Right lobe of liver (tissue), 6 donors: ENCODE data around the gene STK32A. TPM values are rescaled to one million over a fixed set of nuclear protein-coding genes. Genes with fewer than 3 reads are reported as not detected.

Source experiments
- ATAC-seq, 4 donors: fragments of 200-7000 bp; cut with Tn5 transposase; one replicate each; pipeline ENCODE4 v1.9.1; 2020; ENCODE audit warnings: mild to moderate bottlenecking in 4 of 4, moderate library complexity in 4 of 4
- DNase-seq, 3 donors: peaks; one replicate each; pipeline ENCODE4 v3.0.0-alpha.2; 2020
- H3K27ac ChIP-seq, 3 donors: fragments of 200-600 bp; one replicate each; pipeline ENCODE4 v1.8.0; 2022
- H3K27me3 ChIP-seq, 2 donors: fragments of 200-600 bp; one replicate each; pipeline ENCODE4 v1.8.0; 2022
- H3K36me3 ChIP-seq, 4 donors: fragments of 200-600 bp; sonication (generic) in 1 of 4; one replicate each; pipeline versions ENCODE4 v1.5.1 to v1.8.0; 2017 to 2022; ENCODE audit warnings: control low read depth in 1 of 4
- H3K4me1 ChIP-seq, 4 donors: fragments of 200-600 bp; sonication (generic) in 1 of 4; one replicate each; pipeline versions ENCODE4 v1.5.1 to v1.8.0; 2017 to 2022; ENCODE audit warnings: control low read depth in 1 of 4
- H3K4me3 ChIP-seq, 3 donors: fragments of 200-600 bp; one replicate each; pipeline ENCODE4 v1.8.0; 2022
- H3K9me3 ChIP-seq, 4 donors: fragments of 200-600 bp; sonication (generic) in 1 of 4; one replicate each; pipeline versions ENCODE4 v1.5.1 to v1.8.0; 2017 to 2022; ENCODE audit warnings: control low read depth in 1 of 4
- CTCF ChIP-seq, 4 donors: fragments of 200-600 bp in 3 of 4; fragments of 450-650 bp in 1 of 4; IDR thresholded peaks; one replicate each; pipeline versions ENCODE4 v1.5.1 to v1.8.0; 2016 to 2022; ENCODE audit warnings: antibody characterized with exemption in 4 of 4, mild to moderate bottlenecking in 2 of 4
- POLR2A ChIP-seq: fragments of 450-650 bp; IDR thresholded peaks from one replicate; pipeline ENCODE4 v1.6.1; 2017; ENCODE audit warnings: antibody characterized with exemption, mild to moderate bottlenecking
- WGBS: methylation state at CpG from one replicate; pipeline ENCODE4 v1.1.6; 2018; ENCODE audit warnings: low coverage, low lambda C conversion rate; ENCODE audit not compliant: insufficient coverage; ENCODE audit errors: missing lambda C conversion rate; 5-methylcytosine and 5-hydroxymethylcytosine counted together
- intact Hi-C, 2 donors: fragments of 100-400 bp; cut with DNase I; formaldehyde crosslinking; loops; one replicate each; pipeline versions ENCODE4 v1.11.2 to v1.14.1; 2022
- total RNA-seq, 6 experiments: library from RNA; depleted of rRNA in 2 of 6; stranded (reverse); fragments of >200 nt in 2 of 6; fragmentation: NEBNext Ultra II Directional in 3 of 6; extraction: Animal tissue kit (Norgen Biotek cat#: 25700) in 3 of 6; gene quantifications; one replicate each; pipeline versions ENCODE4 v1.1.0 to v1.2.4, GENCODE V29; 2016 to 2023
- donor health status: DM: no; HTN: yes; CAD: no.
- donor health status: DM: no; HTN: no; CAD: no.
- donor health status: DM: no; HTN: no; CAD: no.
- donor health status: DM: no; HTN: yes; CAD: no.
- donor health status: DM: no; HTN: yes; CAD: no.

The STK32A gene
- total RNA-seq, 6 experiments from 2014 or later: 0.05 to 0.42 (median 0.15) TPM; not detected in 3

- intact Hi-C loops: no loop called here
- Histone ChIP-seq H3K27me3 (no peaks in the 10 kb centered on the region), H3K36me3 (no peaks in the 10 kb centered on the region), H3K4me1 (no peaks in the 10 kb centered on the region), H3K27ac (no peak overlapping the region), H3K9me3 (no peaks in the 10 kb centered on the region), H3K4me3 (no peak overlapping the region)
- WGBS: 58% methylated on average over 1 of the region's 1 CpG
- DNase-seq (no peak), ATAC-seq (no peak)
- no peak for TF ChIP-seq CTCF (IDR thresholded peaks at IDR 0.05)
- TF ChIP-seq POLR2A: no peak
These were observed 192.9 kb downstream of the STK32A start for GRCh38 chr5:147427521-147428401.

GRCh38 chr5:147430628-147431027, 195.8 kb downstream of the STK32A start:
- intact Hi-C loops: no loop called here

GRCh38 chr5:147431586-147431985, 196.8 kb downstream of the STK32A start:
- TF ChIP-seq CTCF (IDR thresholded peaks at IDR 0.05): no peak
- no peak overlapping the region for H3K4me3 ChIP-seq
- no peaks in the 10 kb centered on the region for H3K36me3 ChIP-seq
- H3K27me3 ChIP-seq: no peaks in the 10 kb centered on the region
- DNase-seq (no peak), ATAC-seq (no peak)
- WGBS: 50% methylated on average over 2 of the region's 3 CpGs
- H3K27ac ChIP-seq: no peak overlapping the region
- H3K9me3 ChIP-seq: no peaks in the 10 kb centered on the region
- intact Hi-C loops: no loop called here
- no peaks in the 10 kb centered on the region for H3K4me1 ChIP-seq

More at GRCh38 chr5:147430628-147431027, 195.8 kb downstream of the STK32A start:
- no peaks in the 10 kb centered on the region for H3K4me1 ChIP-seq
- 86% methylated on average over 2 of the region's 2 CpGs for WGBS
- no peak overlapping the region for H3K4me3 ChIP-seq
- ATAC-seq: no peak
- no peak overlapping the region for H3K27ac ChIP-seq
- H3K36me3 ChIP-seq: no peaks in the 10 kb centered on the region
- no peaks in the 10 kb centered on the region for H3K27me3 ChIP-seq
- no peak for DNase-seq
- TF ChIP-seq POLR2A (no peak), CTCF (IDR thresholded peaks at IDR 0.05) (no peak)
- H3K9me3 ChIP-seq: no peaks in the 10 kb centered on the region

GRCh38 chr5:147432323-147432722, 197.5 kb downstream of the STK32A start:
- intact Hi-C loops: no loop called here
- ATAC-seq (no peak), DNase-seq (no peak)
- Histone ChIP-seq H3K9me3 (no peaks in the 10 kb centered on the region), H3K36me3 (no peaks in the 10 kb centered on the region), H3K27me3 (no peaks in the 10 kb centered on the region), H3K4me1 (no peaks in the 10 kb centered on the region), H3K27ac (no peak overlapping the region), H3K4me3 (no peak overlapping the region)
- TF ChIP-seq CTCF (IDR thresholded peaks at IDR 0.05): no peak
- TF ChIP-seq POLR2A: no peak
- 30% methylated on average over 4 of the region's 4 CpGs for whole genome bisulfite sequencing
